IMR-90 (cell line): ENCODE results near the gene YPEL2. TPM values are rescaled to one million over a fixed set of nuclear protein-coding genes. Genes with fewer than 3 reads are reported as not detected.

Experiments
- ATAC-seq: fragments of 200-7000 bp; cut with Tn5 transposase; 2 replicates; pipeline ENCODE4 v1.9.1; 2020; ENCODE audit warnings: low read depth, mild to moderate bottlenecking, moderate library complexity
- BruUV-seq: library from RNA; stranded (reverse); fragments of 400-500 nt; replicated peaks from 2 replicates; lab custom pipeline; 2021; lab: Mats Ljungman, UMichigan
- CTCF ChIA-PET: fragments of 300-600 bp; formaldehyde crosslinking; extraction: SDS; loops from one replicate; lab custom pipeline; 2021; ENCODE audit warnings: antibody characterized with exemption; lab: Yijun Ruan, JAX
- POLR2A ChIA-PET: fragments of 300-600 bp; sonication (Branson Sonifier 250); formaldehyde crosslinking; loops from one replicate; lab custom pipeline; 2022; ENCODE audit warnings: antibody characterized with exemption; ENCODE audit not compliant: unreplicated experiment; lab: Charles Lee
- DNase-seq: peaks from one replicate; pipeline ENCODE4 v3.0.0; 2013
- H2AFZ ChIP-seq: replicated peaks from 2 replicates; pipeline ENCODE3; 2013; ENCODE audit warnings: low read length, mild to moderate bottlenecking; ENCODE audit not compliant: poor library complexity
- H2AK5ac ChIP-seq: 2 replicates; pipeline ENCODE4 v1.6.1; 2013; ENCODE audit warnings: low read depth, low read length, inconsistent platforms
- H2AK9ac ChIP-seq: replicated peaks from 2 replicates; pipeline ENCODE3; 2013; ENCODE audit warnings: mild to moderate bottlenecking, low read depth, low read length, moderate library complexity; ENCODE audit not compliant: poor library complexity
- H2BK120ac ChIP-seq: 2 replicates; pipeline ENCODE4 v1.6.1; 2013; ENCODE audit warnings: low read depth, low read length, inconsistent platforms
- H2BK15ac ChIP-seq: 3 replicates; pipeline ENCODE4 v1.6.1; 2013; ENCODE audit warnings: low read depth, low read length, inconsistent platforms
- H2BK20ac ChIP-seq: 2 replicates; pipeline ENCODE4 v1.6.1; 2013; ENCODE audit warnings: low read depth, mild to moderate bottlenecking, inconsistent platforms, low read length, moderate library complexity
- H2BK5ac ChIP-seq: 2 replicates; pipeline ENCODE4 v1.6.1; 2013; ENCODE audit warnings: mild to moderate bottlenecking, low read depth, low read length, inconsistent platforms; ENCODE audit not compliant: poor library complexity, severe bottlenecking
- H3K14ac ChIP-seq: replicated peaks from 2 replicates; pipeline ENCODE4 v1.6.1; 2013; ENCODE audit warnings: low read depth, low read length, inconsistent platforms
- H3K18ac ChIP-seq: 2 replicates; pipeline ENCODE4 v1.6.1; 2013; ENCODE audit warnings: low read depth, low read length, control low read depth
- H3K23ac ChIP-seq: 2 replicates; pipeline ENCODE4 v1.6.1; 2013; ENCODE audit warnings: low read depth, low read length, inconsistent platforms
- H3K27ac ChIP-seq: 2 replicates; pipeline ENCODE4 v1.5.1; 2013; ENCODE audit warnings: mild to moderate bottlenecking, control low read depth, low read length; ENCODE audit not compliant: insufficient read depth
- H3K27me3 ChIP-seq: 2 replicates; pipeline ENCODE4 v1.6.1; 2013; ENCODE audit warnings: low read length; ENCODE audit not compliant: control insufficient read depth, insufficient read depth
- H3K36me3 ChIP-seq: 2 replicates; pipeline ENCODE4 v1.6.1; 2013; ENCODE audit warnings: low read length, mixed read lengths; ENCODE audit not compliant: control insufficient read depth, insufficient read depth
- H3K4ac ChIP-seq: 2 replicates; pipeline ENCODE4 v1.6.1; 2013; ENCODE audit warnings: low read depth, low read length, inconsistent platforms
- H3K4me1 ChIP-seq: 2 replicates; pipeline ENCODE4 v1.6.1; 2013; ENCODE audit warnings: low read length, mixed read lengths; ENCODE audit not compliant: control insufficient read depth, insufficient read depth
- H3K4me2 ChIP-seq: 2 replicates; pipeline ENCODE4 v1.6.1; 2013; ENCODE audit warnings: low read depth, mild to moderate bottlenecking, control low read depth, low read length, moderate library complexity
- H3K4me3 ChIP-seq: 2 replicates; pipeline ENCODE4 v1.5.1; 2013; ENCODE audit warnings: low read depth, mild to moderate bottlenecking, control low read depth, low read length, moderate library complexity; ENCODE audit not compliant: insufficient read depth
- H3K56ac ChIP-seq: 2 replicates; pipeline ENCODE4 v1.6.1; 2013; ENCODE audit warnings: low read length, inconsistent platforms; ENCODE audit not compliant: insufficient read depth; ENCODE audit errors: extremely low read depth
- H3K79me1 ChIP-seq, 2 experiments: 2 replicates each; pipeline ENCODE4 v1.6.1; 2013; ENCODE audit warnings: low read length in 2 of 2, inconsistent platforms in 1 of 2, low read depth in 1 of 2
- H3K9ac ChIP-seq: 2 replicates; pipeline ENCODE4 v1.6.1; 2013; ENCODE audit warnings: low read depth, low read length, control low read depth
- H3K9me1 ChIP-seq: 2 replicates; pipeline ENCODE4 v1.6.1; 2013; ENCODE audit warnings: low read length, inconsistent platforms; ENCODE audit not compliant: insufficient read depth
- H3K9me3 ChIP-seq: 2 replicates; pipeline ENCODE4 v1.6.1; 2013; ENCODE audit warnings: low read length; ENCODE audit not compliant: control insufficient read depth, insufficient read depth
- H4K20me1 ChIP-seq: 2 replicates; pipeline ENCODE4 v1.6.1; 2013; ENCODE audit warnings: low read length, inconsistent platforms; ENCODE audit not compliant: insufficient read depth
- H4K5ac ChIP-seq: 2 replicates; pipeline ENCODE4 v1.6.1; 2013; ENCODE audit warnings: mild to moderate bottlenecking, low read depth, low read length, control low read depth
- H4K8ac ChIP-seq, 2 experiments: 2 replicates each; pipeline ENCODE4 v1.6.1; 2013; ENCODE audit warnings: low read depth in 2 of 2, low read length in 2 of 2, control low read depth in 1 of 2, inconsistent platforms in 1 of 2
- H4K91ac ChIP-seq: 2 replicates; pipeline ENCODE4 v1.6.1; 2013; ENCODE audit warnings: low read depth, low read length, inconsistent platforms; ENCODE audit not compliant: insufficient read depth
- CEBPB ChIP-seq: IDR thresholded peaks from 2 replicates; pipeline ENCODE4 v1.6.1; 2012; ENCODE audit warnings: low read depth, low read length, improper control_type of control experiment
- CHD1 ChIP-seq: IDR thresholded peaks from 2 replicates; pipeline ENCODE4 v1.6.1; 2012; ENCODE audit warnings: low read depth, low read length, improper control_type of control experiment
- FOS ChIP-seq: fragments of 150-350 bp; IDR thresholded peaks from 2 replicates; pipeline ENCODE4 v1.6.1; 2016; ENCODE audit warnings: low read depth, low read length
- MXI1 ChIP-seq: IDR thresholded peaks from 2 replicates; pipeline ENCODE4 v1.6.1; 2012; ENCODE audit warnings: low read depth, mild to moderate bottlenecking, low read length, moderate library complexity, borderline replicate concordance
- NFE2L2 ChIP-seq: fragments of 150-350 bp; IDR thresholded peaks from 2 replicates; pipeline ENCODE4 v1.6.1; 2016; ENCODE audit warnings: low read depth, mild to moderate bottlenecking, low read length
- POLR2A ChIP-seq: IDR thresholded peaks from 2 replicates; pipeline ENCODE4 v1.6.1; 2012; ENCODE audit warnings: mild to moderate bottlenecking, low read depth, low read length
- RAD21 ChIP-seq: IDR thresholded peaks from 2 replicates; pipeline ENCODE4 v1.6.1; 2012; ENCODE audit warnings: low read length, improper control_type of control experiment
- RCOR1 ChIP-seq: IDR thresholded peaks from 2 replicates; pipeline ENCODE4 v1.6.1; 2012; ENCODE audit warnings: mild to moderate bottlenecking, low read length, improper control_type of control experiment; ENCODE audit not compliant: insufficient replicate concordance
- WGBS, 2 experiments: methylation state at CpG; one replicate each; pipeline versions ENCODE4 v1.1.5 to v1.1.7; 2013; ENCODE audit warnings: missing lambda C conversion rate in 2 of 2; ENCODE audit not compliant: insufficient read length in 1 of 2; ENCODE audit errors: extremely low coverage in 2 of 2; 5-methylcytosine and 5-hydroxymethylcytosine counted together
- dilution Hi-C: fragments of 300-500 bp; cut with HindIII; formaldehyde crosslinking; loops from one replicate; pipeline ENCODE4 v1.14.3; 2018; ENCODE audit warnings: low sequenced_read_pairs; ENCODE audit not compliant: unreplicated experiment
- in situ Hi-C: fragments of 300-500 bp; cut with MboI; formaldehyde crosslinking; loops from 3 replicates; pipeline ENCODE4 v1.14.3; 2019; ENCODE audit warnings: low sequenced_read_pairs, inconsistent platforms, mixed read lengths
- intact Hi-C: fragments of 100-400 bp; cut with micrococcal nuclease; formaldehyde crosslinking; loops from 2 replicates; pipeline ENCODE4 v1.10.0; 2022
- polyA plus RNA-seq, 3 experiments: library from polyadenylated mRNA; depleted of rRNA; stranded (reverse); fragments of >200 nt; gene quantifications; 2 replicates each; pipeline ENCODE4 v1.2.3, GENCODE V29; 2012; ENCODE audit warnings: low replicate concordance in 1 of 3
- total RNA-seq: library from RNA; depleted of rRNA; stranded (reverse); fragments of >200 nt; gene quantifications from 2 replicates; pipeline ENCODE4 v1.2.3, GENCODE V29; 2012
- TF ChIP-seq, protein P1 (sequence below): conservative IDR thresholded peaks from 2 replicates; pipeline ENCODE4 v1.5.1; 2012; ENCODE audit warnings: mild to moderate bottlenecking, low read depth, low read length, improper control_type of control experiment
- TF ChIP-seq, protein P2 (sequence below): fragments of 150-350 bp; IDR thresholded peaks from 2 replicates; pipeline ENCODE4 v1.6.1; 2017; ENCODE audit warnings: mild to moderate bottlenecking, antibody characterized with exemption, low read length, low read depth
- TF ChIP-seq, protein P3 (sequence below): fragments of 150-350 bp; IDR thresholded peaks from 2 replicates; pipeline ENCODE4 v1.6.1; 2016; ENCODE audit warnings: low read depth, mild to moderate bottlenecking, low read length, moderate library complexity, borderline replicate concordance

YPEL2 gene
- total and polyA plus RNA-seq, 2 of the 4 experiments (the other 2 are of a cell fraction): 2.3 to 3.4 TPM

- Histone ChIP-seq H2BK5ac (no peak overlapping the region), H3K79me1 (no peaks in the 10 kb centered on the region), H3K9ac (no peak overlapping the region), H2BK20ac (no peak overlapping the region), H2AK9ac (no peak overlapping the region), H3K4me3 (no peak overlapping the region), H4K5ac (no peak overlapping the region), H3K4ac (no peak overlapping the region), H2BK15ac (no peak overlapping the region), H4K91ac (no peak overlapping the region), H3K27ac (no peak overlapping the region), H3K4me1 (no peaks in the 10 kb centered on the region), H3K18ac (no peak overlapping the region), H4K20me1 (no peaks in the 10 kb centered on the region), H2AK5ac (no peak overlapping the region), H3K27me3 (peaks cover 2% of the 10 kb centered on the region), H3K14ac (no peak overlapping the region), H3K9me3 (peaks cover 9% of the 10 kb centered on the region), H3K4me2 (no peak overlapping the region), H3K23ac (no peak overlapping the region), H4K8ac (no peak overlapping the region), H3K56ac (no peak overlapping the region), H2BK120ac (no peak overlapping the region), H3K36me3 (no peaks in the 10 kb centered on the region), H2AFZ (no peak overlapping the region), H3K9me1 (no peaks in the 10 kb centered on the region; the same call in 1 of the 2 replicates)
- intact Hi-C loops: no loop called here
- no peak for DNase-seq
- dilution Hi-C loops: no loop called here
- in situ Hi-C loops: no loop called here
- WGBS, 2 experiments: no CpG with 5 or more reads among the region's 4 CpGs
- no TSS peak for BruUV-seq
- CTCF ChIA-PET: no interaction called here
- no peak for ATAC-seq
- POLR2A ChIA-PET: no interaction called here
- TF ChIP-seq POLR2A (no peak), RCOR1 (no peak), NFE2L2 (no peak), RAD21 (no peak), FOS (no peak), CHD1 (no peak), MXI1 (no peak), CEBPB (no peak)
- TF ChIP-seq, protein P1, sequence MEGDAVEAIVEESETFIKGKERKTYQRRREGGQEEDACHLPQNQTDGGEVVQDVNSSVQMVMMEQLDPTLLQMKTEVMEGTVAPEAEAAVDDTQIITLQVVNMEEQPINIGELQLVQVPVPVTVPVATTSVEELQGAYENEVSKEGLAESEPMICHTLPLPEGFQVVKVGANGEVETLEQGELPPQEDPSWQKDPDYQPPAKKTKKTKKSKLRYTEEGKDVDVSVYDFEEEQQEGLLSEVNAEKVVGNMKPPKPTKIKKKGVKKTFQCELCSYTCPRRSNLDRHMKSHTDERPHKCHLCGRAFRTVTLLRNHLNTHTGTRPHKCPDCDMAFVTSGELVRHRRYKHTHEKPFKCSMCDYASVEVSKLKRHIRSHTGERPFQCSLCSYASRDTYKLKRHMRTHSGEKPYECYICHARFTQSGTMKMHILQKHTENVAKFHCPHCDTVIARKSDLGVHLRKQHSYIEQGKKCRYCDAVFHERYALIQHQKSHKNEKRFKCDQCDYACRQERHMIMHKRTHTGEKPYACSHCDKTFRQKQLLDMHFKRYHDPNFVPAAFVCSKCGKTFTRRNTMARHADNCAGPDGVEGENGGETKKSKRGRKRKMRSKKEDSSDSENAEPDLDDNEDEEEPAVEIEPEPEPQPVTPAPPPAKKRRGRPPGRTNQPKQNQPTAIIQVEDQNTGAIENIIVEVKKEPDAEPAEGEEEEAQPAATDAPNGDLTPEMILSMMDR: no peak
- TF ChIP-seq, protein P2, sequence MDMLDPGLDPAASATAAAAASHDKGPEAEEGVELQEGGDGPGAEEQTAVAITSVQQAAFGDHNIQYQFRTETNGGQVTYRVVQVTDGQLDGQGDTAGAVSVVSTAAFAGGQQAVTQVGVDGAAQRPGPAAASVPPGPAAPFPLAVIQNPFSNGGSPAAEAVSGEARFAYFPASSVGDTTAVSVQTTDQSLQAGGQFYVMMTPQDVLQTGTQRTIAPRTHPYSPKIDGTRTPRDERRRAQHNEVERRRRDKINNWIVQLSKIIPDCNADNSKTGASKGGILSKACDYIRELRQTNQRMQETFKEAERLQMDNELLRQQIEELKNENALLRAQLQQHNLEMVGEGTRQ: no peak
- TF ChIP-seq, protein P3, sequence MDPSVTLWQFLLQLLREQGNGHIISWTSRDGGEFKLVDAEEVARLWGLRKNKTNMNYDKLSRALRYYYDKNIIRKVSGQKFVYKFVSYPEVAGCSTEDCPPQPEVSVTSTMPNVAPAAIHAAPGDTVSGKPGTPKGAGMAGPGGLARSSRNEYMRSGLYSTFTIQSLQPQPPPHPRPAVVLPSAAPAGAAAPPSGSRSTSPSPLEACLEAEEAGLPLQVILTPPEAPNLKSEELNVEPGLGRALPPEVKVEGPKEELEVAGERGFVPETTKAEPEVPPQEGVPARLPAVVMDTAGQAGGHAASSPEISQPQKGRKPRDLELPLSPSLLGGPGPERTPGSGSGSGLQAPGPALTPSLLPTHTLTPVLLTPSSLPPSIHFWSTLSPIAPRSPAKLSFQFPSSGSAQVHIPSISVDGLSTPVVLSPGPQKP: no peak
Measured at GRCh38 chr17:59410049-59410437, 78.6 kb downstream of the YPEL2 start.
